AG09319 (cell line): ENCODE results near the gene PDE8A.
"Not testable (repeated sequence)": the region's sequence is repeated elsewhere in the genome, so short reads cannot be mapped to it uniquely, and the experiment has no call there.

Experiments used
- DNase-seq: peaks from one replicate; pipeline ENCODE4 v3.0.0-alpha.2; 2010; ENCODE audit warnings: low read depth; ENCODE audit errors: extremely low read depth
- CTCF ChIP-seq: IDR thresholded peaks from 2 replicates; pipeline ENCODE4 v1.5.1; 2011; ENCODE audit warnings: low read depth, mild to moderate bottlenecking, inconsistent platforms, low read length, moderate library complexity

The PDE8A gene

GRCh38 chr15:85174521-85174920 lies 192.9 kb downstream of the PDE8A start:
- no peak for DNase-seq
- no peak for TF ChIP-seq CTCF

- DNase-seq = not testable (repeated sequence)
Observed at GRCh38 chr15:85177042-85177515, 195.4 kb downstream of the PDE8A start.

- TF ChIP-seq CTCF = no peak
- no peak for DNase-seq
Observed at GRCh38 chr15:85178308-85178707, 196.7 kb downstream of the PDE8A start.

- no peak for TF ChIP-seq CTCF
- no peak for DNase-seq
Observed at GRCh38 chr15:85179700-85180099, 198.0 kb downstream of the PDE8A start.

- DNase-seq = not testable (repeated sequence)
Observed at GRCh38 chr15:85185350-85185749, 203.7 kb downstream of the PDE8A start.

GRCh38 chr15:85188171-85188577 lies 206.5 kb downstream of the PDE8A start:
- DNase-seq = not testable (repeated sequence)
